Muscle of leg (tissue), 11 donors: ENCODE results near the gene OGA. TPM values are rescaled to one million over a fixed set of nuclear protein-coding genes. Genes with fewer than 3 reads are reported as not detected.

Source experiments
- DNase-seq: peaks from one replicate; pipeline ENCODE4 v3.0.0; 2013
- H3K27ac ChIP-seq: one replicate; pipeline ENCODE4 v1.5.1; 2013; ENCODE audit warnings: mild to moderate bottlenecking, low read length, control low read depth
- H3K27me3 ChIP-seq: one replicate; pipeline ENCODE4 v1.6.1; 2013; ENCODE audit warnings: low read length; ENCODE audit not compliant: control insufficient read depth, insufficient read depth
- H3K36me3 ChIP-seq: one replicate; pipeline ENCODE4 v1.6.1; 2013; ENCODE audit warnings: low read length; ENCODE audit not compliant: control insufficient read depth, insufficient read depth
- H3K4me1 ChIP-seq: one replicate; pipeline ENCODE4 v1.6.1; 2013; ENCODE audit warnings: low read length; ENCODE audit not compliant: control insufficient read depth, insufficient read depth
- H3K4me3 ChIP-seq: one replicate; pipeline ENCODE4 v1.5.1; 2013; ENCODE audit warnings: low read length, control low read depth
- H3K9me3 ChIP-seq: replicated peaks from 2 replicates; pipeline ENCODE4 v1.6.1; 2013; ENCODE audit warnings: low read depth, low read length; ENCODE audit not compliant: control insufficient read depth
- WGBS: methylation state at CpG from one replicate; pipeline ENCODE4 v1.1.5; 2013; ENCODE audit warnings: missing lambda C conversion rate; ENCODE audit not compliant: insufficient coverage; 5-methylcytosine and 5-hydroxymethylcytosine counted together
- polyA plus RNA-seq, 8 donors: library from polyadenylated mRNA; unstranded; fragments of 120-200 nt; gene quantifications; one replicate each; pipeline versions ENCODE4 v1.2.1 to v1.2.3, GENCODE V29; 2013; ENCODE audit warnings: inconsistent platforms in 1 of 8, low replicate concordance in 1 of 8; ENCODE audit not compliant: insufficient read length in 8 of 8, insufficient read depth in 1 of 8
- total RNA-seq: library from RNA; stranded (reverse); fragments of 120-200 nt; gene quantifications from one replicate; pipeline ENCODE4 v1.2.4, GENCODE V29; 2013

OGA gene
- total and polyA plus RNA-seq, 9 donors: 73.2 to 127 (median 91.6) TPM

GRCh38 chr10:101777619-101778145 is 40.6 kb downstream of the OGA start:
- Histone ChIP-seq H3K4me1 (peaks cover 59% of the 10 kb centered on the region), H3K27me3 (peaks cover 74% of the 10 kb centered on the region)
- no peak for DNase-seq

GRCh38 chr10:101776161-101776817 is 42.0 kb downstream of the OGA start:
- no peaks in the 10 kb centered on the region for H3K9me3 ChIP-seq

More at GRCh38 chr10:101777619-101778145, 40.6 kb downstream of the OGA start:
- Histone ChIP-seq H3K27ac (no peak overlapping the region), H3K36me3 (no peaks in the 10 kb centered on the region), H3K4me3 (no peak overlapping the region), H3K9me3 (no peaks in the 10 kb centered on the region)
- 60% methylated on average over 1 of the region's 3 CpGs for WGBS

DNA sequence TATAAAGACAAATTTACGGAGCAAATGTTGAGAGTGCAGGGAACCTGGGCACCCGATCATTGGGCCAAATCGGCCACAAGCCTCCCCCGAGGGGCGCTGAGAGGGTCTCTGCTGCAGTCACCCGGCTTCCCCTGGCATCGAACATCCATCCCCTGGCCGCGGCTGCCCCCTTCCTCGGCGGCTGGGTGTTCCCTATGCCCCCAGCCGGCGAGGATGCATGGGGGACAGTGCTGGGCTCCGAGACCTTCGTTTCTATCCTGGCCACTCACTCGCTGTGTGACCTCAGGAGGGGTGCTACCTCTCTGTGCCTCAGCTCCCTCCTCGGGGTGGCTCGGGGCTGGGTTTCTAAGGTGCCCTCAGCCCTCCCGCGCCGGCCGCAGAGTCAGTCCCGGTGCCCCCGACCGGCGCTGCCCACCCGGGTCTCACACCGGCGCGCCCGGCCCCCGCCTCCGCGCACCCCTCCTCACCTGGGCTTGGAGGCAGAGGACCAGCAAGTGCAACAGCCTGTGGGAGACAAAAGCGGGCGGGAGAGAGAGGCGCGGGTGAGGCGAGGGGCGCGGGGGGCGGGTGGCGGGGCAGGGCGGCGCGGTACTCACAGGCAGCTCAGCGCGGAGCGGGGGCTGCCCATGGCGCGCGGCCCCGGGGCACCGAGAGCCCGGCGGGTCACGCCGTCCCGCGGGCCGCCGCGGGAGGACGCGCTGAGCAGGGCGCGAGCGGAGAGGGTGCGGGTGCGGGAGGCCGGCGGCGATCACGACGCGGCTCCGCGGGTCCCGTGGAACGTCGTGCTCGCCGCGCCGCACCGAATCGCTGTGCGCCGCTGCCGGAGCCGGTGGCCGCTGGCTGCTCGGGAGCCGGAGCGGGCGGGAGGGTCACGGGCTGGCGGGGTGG is 42.7 kb downstream of the OGA start, which contains the start of gene FGF8:
FGF8 (minus strand) TSS at position 842 of the 888 bp plus-strand sequence; CDS start at position 628, 214 bp downstream.
- WGBS: 2% methylated on average over 64 of the region's 98 CpGs
- DNase-seq: no peak

More at GRCh38 chr10:101776161-101776817, 42.0 kb downstream of the OGA start:
- WGBS: 1% methylated on average over 54 of the region's 74 CpGs
- Histone ChIP-seq H3K36me3 (no peaks in the 10 kb centered on the region), H3K27me3 (peaks cover 87% of the 10 kb centered on the region), H3K27ac (no peak overlapping the region), H3K4me3 (no peak overlapping the region), H3K4me1 (peaks cover 48% of the 10 kb centered on the region)
- DNase-seq: no peak

GRCh38 chr10:101774589-101775272 is 43.5 kb downstream of the OGA start:
- peaks cover 90% of the 10 kb centered on the region for H3K27me3 ChIP-seq
- no peaks in the 10 kb centered on the region for H3K36me3 ChIP-seq
- peaks cover 38% of the 10 kb centered on the region for H3K4me1 ChIP-seq
- H3K9me3 ChIP-seq: no peaks in the 10 kb centered on the region
- WGBS: 9% methylated on average over 11 of the region's 32 CpGs
- H3K27ac ChIP-seq: no peak overlapping the region
- DNase-seq: no peak
- H3K4me3 ChIP-seq: no peak overlapping the region

More for the DNA sequence above, 42.7 kb downstream of the OGA start, which contains the start of gene FGF8:
- Histone ChIP-seq H3K4me3 (no peak within 1 kb of the TSS), H3K27ac (no peak within 1 kb of the TSS), H3K4me1 (peaks cover 45% of the 10 kb centered on the region), H3K27me3 (peaks cover 92% of the 10 kb centered on the region), H3K9me3 (no peaks in the 10 kb centered on the region), H3K36me3 (no peaks in the 10 kb centered on the region)

- peaks cover 90% of the 10 kb centered on the region for H3K27me3 ChIP-seq
- 13% methylated on average over 4 of the region's 13 CpGs for WGBS
- no peaks in the 10 kb centered on the region for H3K36me3 ChIP-seq
- H3K4me3 ChIP-seq: no peak overlapping the region
- H3K4me1 ChIP-seq: peaks cover 32% of the 10 kb centered on the region
- H3K27ac ChIP-seq: no peak overlapping the region
- H3K9me3 ChIP-seq: no peaks in the 10 kb centered on the region
- DNase-seq: peak; percentile 56
Measured at GRCh38 chr10:101773923-101774588, 44.2 kb downstream of the OGA start.

DNA sequence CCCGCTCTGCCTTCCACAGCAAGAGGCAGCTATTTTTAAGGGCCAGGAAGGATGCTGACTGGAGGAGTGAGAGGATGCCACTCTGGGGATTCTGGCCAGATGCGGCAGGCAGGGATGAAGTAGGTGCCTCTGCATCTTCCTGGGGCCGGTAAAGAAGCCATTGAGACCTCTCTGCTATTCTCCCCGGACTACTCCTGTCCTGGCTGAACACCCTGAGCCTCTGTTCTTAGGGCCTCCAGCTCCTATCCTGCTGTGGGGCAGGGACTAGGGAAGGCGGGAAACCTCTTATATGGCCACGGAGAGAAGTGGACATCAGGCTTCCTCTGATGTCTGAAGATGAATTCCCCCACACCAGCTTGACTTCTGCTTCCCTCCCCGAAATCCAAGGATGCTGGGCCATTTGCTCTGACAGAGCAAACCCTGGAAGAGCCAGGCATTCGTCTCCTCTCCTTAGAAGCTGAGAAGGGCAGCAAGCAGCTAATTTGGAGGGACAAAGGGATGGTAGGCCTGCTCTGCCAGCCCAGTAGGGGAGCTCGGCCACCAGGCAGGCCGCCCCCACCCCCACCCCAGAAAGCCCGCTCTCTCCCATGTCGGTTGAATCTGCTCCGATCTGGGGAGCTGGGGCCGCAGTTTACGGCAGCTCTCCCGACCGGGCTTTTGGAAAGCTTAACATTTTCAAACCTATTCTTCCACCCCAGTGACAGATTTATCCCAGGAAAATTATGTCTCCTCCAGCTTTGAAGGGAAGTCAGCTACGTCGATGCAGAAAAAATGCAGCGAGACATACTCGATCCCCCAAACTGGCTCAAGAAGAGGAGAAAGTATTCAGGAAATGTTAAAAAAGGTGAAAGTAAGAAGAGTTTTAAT is 45.1 kb downstream of the OGA start:
- Histone ChIP-seq H3K4me3 (no peak overlapping the region), H3K27me3 (peaks cover 90% of the 10 kb centered on the region), H3K9me3 (no peaks in the 10 kb centered on the region), H3K36me3 (no peaks in the 10 kb centered on the region), H3K27ac (no peak overlapping the region), H3K4me1 (peaks cover 25% of the 10 kb centered on the region)
- peak; percentile 59 for DNase-seq
- WGBS: 13% methylated on average over 10 of the region's 21 CpGs

- H3K36me3 ChIP-seq: no peaks in the 10 kb centered on the region
- no peak overlapping the region for H3K4me3 ChIP-seq
- peaks cover 25% of the 10 kb centered on the region for H3K4me1 ChIP-seq
- 60% methylated on average over 6 of the region's 6 CpGs for WGBS
- H3K27ac ChIP-seq: no peak overlapping the region
- peaks cover 90% of the 10 kb centered on the region for H3K27me3 ChIP-seq
- DNase-seq: no peak
- no peaks in the 10 kb centered on the region for H3K9me3 ChIP-seq
Measured at GRCh38 chr10:101772017-101772894, 46.0 kb downstream of the OGA start.

GRCh38 chr10:101771380-101771779 is 46.9 kb downstream of the OGA start:
- no peak overlapping the region for H3K27ac ChIP-seq
- H3K27me3 ChIP-seq: peaks cover 86% of the 10 kb centered on the region
- H3K4me3 ChIP-seq: no peak overlapping the region
- DNase-seq: no peak
- WGBS: 83% methylated on average over 5 of the region's 10 CpGs
- H3K9me3 ChIP-seq: no peaks in the 10 kb centered on the region
- peaks cover 23% of the 10 kb centered on the region for H3K4me1 ChIP-seq
- H3K36me3 ChIP-seq: no peaks in the 10 kb centered on the region
